Dedifferentiated amniotic fluid mesenchymal stem cell (primary cell): Measurements from ENCODE around the gene B4GALT2.

Source experiments
- DNase-seq: peaks from one replicate; pipeline ENCODE4 v3.0.0-alpha.2; 2016; ENCODE audit errors: extremely low spot score

B4GALT2 gene

DNA sequence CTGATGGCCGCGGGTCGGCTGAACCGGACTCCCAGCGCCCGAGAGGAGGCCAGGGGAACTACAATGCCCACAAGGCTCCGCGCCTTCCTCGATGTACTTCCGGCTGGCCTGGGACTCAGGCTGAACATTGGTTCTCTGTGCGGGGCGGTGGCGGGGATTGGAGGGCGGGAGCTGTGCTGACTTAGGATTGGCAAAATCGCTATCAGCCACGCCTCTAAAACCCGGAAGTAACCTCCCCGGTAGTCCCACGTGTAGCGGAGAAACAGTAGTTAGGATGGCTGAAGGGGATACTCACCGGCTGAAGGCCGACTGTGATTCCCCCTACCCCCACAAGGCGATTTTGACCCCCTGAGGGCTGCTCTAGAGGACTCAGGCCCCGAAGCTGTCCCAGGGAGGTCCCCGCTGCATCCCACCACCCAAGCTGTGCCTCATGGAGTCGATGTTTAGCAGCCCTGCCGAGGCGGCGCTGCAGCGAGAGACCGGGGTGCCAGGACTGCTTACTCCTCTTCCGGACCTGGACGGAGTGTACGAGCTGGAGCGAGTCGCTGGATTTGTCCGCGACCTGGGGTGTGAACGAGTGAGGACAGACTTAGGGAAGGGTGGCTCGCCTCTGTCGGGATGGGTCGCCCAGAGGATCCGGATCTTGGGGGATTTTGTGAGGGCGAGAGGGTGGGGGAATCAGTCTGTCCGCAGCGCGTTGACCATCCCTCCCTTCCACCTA is 9.1 kb upstream of the B4GALT2 start, which contains the start of gene DPH2:
DPH2 (plus strand) TSS at position 265 of the 721 bp plus-strand sequence; CDS start at position 431, 166 bp downstream.
- peak; percentile 97 for DNase-seq

GRCh38 chr1:43970502-43970901 is 8.5 kb upstream of the B4GALT2 start:
- DNase-seq, result no peak

GRCh38 chr1:43970911-43971310 is 8.1 kb upstream of the B4GALT2 start:
- no peak for DNase-seq

DNA sequence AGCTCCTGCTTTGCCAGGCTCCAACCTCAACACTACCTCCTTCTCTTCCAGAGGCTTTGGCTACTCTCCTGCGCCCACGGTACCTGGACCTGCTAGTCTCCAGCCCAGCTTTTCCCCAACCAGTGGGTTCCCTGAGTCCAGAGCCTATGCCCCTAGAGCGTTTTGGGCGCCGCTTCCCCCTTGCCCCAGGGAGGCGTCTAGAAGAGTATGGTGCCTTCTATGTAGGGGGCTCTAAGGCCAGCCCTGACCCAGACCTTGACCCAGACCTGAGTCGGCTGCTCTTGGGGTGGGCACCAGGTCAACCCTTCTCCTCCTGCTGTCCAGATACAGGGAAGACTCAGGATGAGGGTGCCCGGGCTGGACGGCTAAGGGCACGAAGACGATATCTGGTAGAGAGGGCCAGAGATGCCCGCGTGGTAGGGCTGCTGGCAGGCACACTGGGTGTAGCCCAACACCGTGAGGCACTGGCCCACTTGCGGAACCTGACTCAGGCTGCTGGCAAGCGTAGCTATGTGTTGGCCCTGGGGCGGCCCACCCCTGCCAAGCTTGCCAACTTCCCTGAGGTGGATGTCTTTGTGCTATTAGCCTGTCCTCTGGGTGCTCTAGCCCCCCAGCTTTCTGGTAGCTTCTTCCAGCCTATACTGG is 7.6 kb upstream of the B4GALT2 start:
- no peak for DNase-seq

DNA sequence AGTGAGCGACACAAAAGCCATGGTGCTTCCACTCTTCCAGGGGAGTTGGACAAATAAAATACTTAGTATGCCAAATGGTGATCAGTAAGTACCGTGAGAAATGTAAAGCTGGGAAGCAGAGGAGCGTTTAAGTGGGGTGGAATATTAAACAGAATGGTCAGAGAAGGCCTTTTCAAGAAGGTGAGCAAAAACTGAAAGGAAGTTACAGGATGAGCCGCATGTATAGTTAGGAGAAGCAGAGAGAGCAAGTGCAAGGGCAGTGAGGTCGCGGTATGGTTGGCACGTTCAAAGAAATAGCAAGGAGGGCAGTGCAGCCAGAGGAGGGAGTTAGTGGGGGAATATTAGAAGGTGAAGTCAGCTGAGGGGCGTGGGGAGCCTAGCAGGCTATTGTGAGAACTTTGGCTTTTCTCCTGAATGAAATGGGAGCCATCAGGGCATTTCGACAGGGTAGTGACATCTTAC is 5.0 kb upstream of the B4GALT2 start:
- no peak for DNase-seq

GRCh38 chr1:43974443-43975248 is 4.4 kb upstream of the B4GALT2 start, which contains the start of gene ATP6V0B:
ATP6V0B (plus strand) TSS chr1:43974960; CDS start chr1:43975041, 81 bp downstream.
- peak; percentile 92 for DNase-seq

GRCh38 chr1:43975249-43975961 is 3.6 kb upstream of the B4GALT2 start:
- DNase-seq, result no peak

GRCh38 chr1:43976045-43976444 is 3.0 kb upstream of the B4GALT2 start:
- DNase-seq, result no peak

DNA sequence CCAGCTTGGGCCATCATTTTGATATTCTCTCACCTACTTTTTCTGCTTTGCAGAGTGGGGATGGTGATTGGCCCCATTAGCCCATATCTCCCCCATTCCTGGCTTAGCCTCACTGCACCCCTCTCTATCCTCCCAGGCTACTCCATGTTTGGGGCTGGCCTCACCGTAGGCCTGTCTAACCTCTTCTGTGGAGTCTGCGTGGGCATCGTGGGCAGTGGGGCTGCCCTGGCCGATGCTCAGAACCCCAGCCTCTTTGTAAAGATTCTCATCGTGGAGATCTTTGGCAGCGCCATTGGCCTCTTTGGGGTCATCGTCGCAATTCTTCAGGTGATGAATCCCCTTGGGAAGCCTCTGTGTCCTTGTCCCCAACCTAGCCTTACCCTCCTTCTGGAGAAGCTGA is 2.1 kb upstream of the B4GALT2 start:
- DNase-seq, result no peak

DNA sequence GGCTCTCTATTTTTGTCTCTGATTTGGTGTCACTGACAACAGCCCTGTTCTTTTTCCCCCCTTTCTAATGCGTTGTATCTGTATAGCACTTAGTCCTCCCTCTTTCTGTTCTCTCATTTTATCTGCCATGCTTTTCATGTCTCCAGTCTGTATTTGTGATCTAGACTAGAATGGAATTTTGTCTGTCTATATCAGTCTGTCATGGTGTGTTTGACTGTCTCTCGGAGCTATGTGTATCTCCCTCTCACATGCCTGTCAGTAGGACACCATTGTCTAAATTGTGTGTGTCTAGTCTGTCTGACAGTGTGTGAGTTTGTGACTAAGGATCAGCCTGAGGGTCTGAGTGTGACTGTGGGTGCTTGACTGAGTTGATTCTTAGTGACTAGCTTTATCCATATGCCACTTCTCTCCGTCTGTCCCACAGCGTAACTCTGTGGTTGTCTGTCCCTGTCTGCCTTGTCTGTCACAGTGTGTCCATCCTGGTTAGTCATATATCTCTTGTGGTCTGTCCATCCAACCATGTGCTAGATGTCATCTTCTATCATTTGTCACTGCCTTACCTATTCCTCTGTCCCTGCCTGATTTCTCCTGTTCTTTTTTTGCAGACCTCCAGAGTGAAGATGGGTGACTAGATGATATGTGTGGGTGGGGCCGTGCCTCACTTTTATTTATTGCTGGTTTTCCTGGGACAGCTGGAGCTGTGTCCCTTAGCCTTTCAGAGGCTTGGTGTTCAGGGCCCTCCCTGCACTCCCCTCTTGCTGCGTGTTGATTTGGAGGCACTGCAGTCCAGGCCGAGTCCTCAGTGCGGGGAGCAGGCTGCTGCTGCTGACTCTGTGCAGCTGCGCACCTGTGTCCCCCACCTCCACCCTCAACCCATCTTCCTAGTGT is 1.4 kb upstream of the B4GALT2 start:
- no peak for DNase-seq

- no peak for DNase-seq
These were observed 803 bp upstream of the B4GALT2 start for GRCh38 chr1:43978264-43978550.

GRCh38 chr1:43979261-43979527 is 184 bp downstream of the B4GALT2 start:
- DNase-seq, result no peak

DNA sequence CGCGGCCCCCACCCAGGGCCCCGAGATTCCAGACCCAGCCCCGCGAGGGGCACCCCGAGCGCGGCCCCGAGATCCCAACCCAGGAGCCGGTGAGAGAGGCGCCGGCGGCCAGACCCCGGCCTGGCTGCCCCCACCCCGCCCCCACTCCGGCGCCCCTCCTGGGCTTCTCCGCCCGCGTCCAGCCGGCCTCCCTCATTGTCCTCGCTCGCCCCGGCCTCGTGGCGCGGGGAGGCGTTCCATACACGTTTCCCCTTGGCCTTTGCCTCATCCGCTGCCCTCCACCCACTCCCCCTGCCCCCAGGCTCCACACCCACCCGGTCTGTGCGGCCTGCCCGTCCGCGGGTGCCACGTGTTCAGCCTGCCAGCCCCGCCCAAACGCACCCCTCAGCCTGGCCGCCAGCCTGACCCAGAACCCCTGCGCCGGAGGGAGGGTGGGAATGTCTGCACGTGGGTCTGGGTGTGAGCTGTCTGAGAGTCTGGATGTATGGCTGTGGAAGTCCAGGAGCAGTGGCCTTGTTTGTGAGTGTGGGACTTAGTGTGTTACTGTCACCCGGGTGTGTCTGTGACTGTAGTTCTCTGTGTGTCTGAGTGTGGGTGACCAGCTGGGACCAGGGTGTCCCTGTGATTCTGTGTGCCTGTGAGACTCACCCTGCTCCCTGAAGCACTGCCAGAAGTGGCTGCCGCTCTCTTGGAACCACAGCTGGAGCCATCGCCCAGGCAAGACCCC is 681 bp downstream of the B4GALT2 start:
- no peak for DNase-seq

DNA sequence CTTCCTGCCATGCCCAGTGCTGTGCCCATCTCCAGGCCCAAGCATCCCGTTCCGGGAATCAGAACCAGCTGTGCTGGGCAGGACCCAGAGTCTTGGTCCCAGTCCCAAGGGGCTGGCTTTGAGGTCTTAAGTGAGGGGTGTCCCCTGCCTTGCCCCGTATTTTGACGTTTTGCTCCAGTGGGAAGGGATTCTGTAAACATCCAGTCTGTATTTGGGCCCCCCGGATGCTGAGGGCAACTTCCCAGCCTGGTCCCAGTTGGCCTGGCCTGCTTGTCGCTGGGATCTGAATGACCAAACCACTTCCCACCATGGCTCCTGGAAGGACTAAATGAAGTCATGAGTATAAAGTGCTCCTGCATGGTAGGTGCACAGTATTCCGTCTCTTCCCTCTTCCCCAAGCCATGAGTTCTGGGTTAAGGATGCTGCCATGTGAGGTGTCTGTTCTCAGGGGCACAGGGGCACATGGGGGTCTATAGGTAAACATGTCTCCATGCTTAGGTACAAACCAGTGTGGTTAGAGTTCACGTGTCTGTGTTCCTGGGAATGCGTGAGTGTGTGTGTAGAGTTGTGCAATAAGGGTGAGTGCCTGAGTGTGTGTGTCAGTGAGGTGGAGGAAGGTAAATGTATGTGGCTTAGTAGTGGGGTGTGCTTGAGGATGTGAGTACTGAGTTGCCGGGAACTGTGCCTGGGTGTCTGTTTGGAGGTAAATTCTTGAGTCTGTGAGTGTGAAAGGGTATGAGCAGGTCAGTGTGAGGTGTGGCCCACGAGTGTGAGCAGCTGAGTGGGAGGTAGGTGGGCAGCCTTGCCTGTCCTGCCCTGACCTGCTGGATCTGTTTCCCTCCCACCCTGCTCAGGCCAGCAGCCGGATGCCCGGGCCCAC is 1.5 kb downstream of the B4GALT2 start:
- no peak for DNase-seq

GRCh38 chr1:43981135-43981491 is 2.1 kb downstream of the B4GALT2 start:
- no peak for DNase-seq

DNA sequence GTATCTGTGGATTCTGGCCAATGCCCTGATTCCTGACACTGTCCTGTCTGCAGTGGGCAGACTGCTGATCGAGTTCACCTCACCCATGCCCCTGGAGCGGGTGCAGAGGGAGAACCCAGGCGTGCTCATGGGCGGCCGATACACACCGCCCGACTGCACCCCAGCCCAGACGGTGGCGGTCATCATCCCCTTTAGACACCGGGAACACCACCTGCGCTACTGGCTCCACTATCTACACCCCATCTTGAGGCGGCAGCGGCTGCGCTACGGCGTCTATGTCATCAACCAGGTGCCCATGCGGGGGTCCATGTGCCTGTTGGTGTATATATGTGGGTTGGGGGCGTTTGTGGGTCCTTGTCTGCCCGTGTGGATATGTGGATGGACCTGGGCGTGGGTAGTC is 2.6 kb downstream of the B4GALT2 start:
- no peak for DNase-seq

GRCh38 chr1:43982241-43982640 is 3.2 kb downstream of the B4GALT2 start:
- DNase-seq, result no peak

GRCh38 chr1:43982808-43983207 is 3.8 kb downstream of the B4GALT2 start:
- no peak for DNase-seq

DNA sequence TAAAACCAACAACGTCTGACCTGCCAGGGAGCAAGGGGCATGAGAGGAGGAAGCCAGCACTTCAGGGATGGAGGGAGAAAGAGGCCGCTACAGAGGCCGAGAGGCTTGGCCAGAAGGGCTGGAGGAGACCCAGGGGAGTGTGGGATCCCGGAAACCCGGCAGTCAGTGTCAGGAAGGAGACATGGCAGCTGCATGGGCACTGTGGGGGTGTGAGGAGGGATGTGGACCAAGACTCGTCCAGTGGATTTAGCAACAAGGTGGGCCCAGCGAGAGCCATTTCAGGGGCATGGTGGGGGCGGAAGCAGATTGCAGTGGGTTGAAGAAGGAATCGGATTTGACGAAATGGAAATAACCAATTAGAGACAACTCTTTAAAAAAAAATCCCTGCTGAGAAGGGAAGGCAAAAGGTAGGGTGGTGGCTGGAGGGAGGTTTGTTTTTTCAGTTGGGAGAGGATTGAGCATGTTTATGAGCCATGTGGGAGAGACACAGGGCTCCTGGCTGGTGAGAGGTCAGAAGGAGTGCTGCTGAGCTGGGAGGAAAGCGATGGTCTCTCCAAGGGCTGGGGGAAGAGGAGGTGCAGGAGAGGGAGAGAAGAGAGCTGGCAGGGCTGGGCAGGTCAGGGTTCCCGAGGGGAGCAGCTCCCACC is 4.4 kb downstream of the B4GALT2 start:
- no peak for DNase-seq
